Colon (tissue), 2 donors: ENCODE data around the gene TNS2.
"Not testable (repeated sequence)": the region's sequence is repeated elsewhere in the genome, so short reads cannot be mapped to it uniquely, and the experiment has no call there.

Experiments
- FAIRE-seq: peaks from 2 replicates; lab custom pipeline; 2012; peaks lifted over from hg19 to GRCh38; lab: Jason Lieb, UNC
- donor health status: control.
- donor health status: control.

TNS2 gene

DNA sequence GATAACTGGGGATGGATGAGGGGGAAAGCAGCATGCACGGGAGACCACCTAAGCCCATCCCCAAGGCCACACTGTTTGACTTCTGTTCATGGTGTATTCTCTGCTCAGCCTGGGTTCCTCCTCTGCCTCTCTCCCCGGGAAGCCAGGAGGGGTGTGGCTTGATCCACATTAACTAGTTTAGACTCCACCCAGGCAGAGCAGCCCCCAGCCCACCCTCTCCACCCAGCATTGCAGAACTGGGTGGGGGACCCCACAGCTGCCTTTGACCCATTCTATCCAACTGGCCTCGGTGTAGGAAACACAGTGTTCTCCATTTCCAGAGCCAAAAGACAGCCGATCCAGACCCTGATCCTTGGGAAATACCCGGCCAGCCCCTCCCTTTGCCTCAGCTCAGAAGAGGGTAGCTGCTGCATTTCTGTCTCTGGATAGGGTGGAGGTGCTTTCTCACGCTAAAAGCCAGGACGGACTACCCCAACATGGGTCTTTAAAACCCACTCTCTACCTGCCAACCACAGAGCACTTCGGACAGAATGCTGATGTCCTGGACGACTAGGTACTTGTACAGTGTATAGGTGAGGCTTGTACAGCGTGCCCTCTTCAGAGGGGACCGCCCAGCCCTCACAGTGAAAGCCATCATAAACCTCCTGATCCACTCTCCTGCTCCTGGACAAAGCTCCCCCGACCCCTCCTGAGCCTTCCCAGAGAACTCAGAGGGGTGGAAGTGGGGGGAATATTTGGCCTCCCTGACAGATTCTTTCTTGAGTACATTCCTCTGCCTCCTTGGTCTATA is 20.0 kb downstream of the TNS2 start:
- FAIRE-seq: no peak

DNA sequence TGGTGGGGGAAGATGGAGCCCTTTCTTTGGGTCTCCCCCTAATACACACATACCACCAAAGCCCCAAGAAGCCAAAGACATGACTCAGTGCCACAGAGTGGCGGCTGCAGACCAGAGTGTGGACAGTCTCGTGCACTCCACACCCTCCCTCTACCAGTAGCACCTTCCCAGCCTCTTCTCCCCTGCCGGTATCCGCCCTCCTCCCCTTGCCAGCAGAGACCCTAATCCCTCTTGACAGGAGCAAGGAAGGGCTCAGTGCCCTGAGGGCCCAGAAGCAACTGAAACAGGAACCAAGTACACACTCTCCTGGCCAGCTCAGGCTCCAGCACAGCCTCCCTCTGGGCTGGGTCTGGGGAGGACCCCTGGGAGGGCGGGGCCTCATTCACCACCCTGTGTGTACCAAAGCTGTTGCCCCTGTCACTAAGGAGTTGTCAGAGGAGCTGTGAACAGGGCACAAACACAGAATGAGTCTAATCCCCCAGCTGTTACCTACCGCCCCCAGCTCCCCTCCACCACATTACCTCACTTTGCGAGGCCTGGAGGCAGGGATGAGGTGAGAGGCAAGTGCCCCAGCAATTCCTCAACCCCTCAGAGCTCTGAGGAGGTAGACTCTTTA is 21.1 kb downstream of the TNS2 start:
- FAIRE-seq: no peak

DNA sequence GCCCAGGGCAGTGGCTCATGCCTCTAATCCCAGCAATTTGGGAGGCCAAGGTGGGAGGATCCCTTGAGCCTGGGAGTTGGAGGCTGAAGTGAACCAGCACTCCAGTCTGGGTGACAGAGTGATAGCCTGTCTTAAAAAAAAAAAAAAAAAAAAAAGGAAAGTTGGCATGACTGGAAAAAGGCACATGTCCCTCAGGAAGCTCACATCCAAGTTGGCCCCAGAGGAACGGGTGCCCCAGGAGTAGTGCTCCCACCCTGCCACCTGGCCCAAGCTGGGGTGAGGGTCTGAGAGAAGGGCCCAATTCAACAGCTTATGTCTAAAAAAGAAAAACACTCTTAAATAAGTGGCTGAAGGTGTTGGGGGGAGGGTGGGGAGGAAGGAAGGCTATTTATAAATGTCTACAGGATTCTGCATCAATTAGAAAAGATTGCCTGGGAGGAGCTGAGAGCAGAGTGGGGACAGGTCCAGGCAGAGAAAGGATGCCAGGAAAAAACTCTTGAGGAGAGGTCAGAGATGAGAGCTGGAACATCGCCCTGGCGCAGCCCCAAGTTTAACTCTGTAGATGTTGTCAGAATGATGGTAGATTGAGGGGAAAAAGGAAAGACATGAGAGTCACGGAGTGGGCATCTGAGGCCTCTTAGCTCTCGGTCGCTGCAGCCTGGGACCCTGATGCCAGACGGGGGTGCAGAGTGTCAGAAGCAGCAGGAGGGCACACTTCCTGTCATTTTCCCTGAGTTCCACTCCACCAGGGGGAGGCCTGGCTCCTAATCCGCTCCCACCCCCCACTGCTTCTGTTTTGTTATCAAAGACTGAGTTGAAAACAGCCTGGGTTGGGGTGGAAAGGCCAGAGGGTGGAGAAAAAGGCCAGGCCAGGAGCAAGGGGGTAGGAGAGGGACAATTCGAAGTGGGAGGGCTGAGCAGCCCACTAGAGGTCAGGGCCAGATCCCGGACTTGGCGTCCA is 22.0 kb downstream of the TNS2 start:
- FAIRE-seq: no peak

DNA sequence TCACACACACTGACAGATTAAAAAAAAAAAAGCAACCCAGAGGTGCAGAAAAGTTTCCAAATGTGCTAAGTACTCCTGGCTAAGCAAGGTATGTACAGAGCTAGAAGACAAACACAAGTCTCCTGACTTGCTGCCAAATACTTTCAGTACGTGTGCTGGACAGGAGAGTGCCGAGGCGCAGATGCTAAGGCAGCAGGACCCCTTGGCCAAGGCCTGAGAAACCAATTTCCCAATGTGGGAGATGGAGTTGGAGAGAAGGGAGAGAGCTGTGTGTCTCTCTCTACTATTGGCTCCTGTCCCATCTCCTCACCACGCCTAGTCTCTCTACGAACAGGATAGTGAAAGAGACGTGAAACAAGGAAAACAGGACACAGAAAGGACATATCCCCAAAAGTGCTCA is 24.0 kb downstream of the TNS2 start:
- no peak for FAIRE-seq

DNA sequence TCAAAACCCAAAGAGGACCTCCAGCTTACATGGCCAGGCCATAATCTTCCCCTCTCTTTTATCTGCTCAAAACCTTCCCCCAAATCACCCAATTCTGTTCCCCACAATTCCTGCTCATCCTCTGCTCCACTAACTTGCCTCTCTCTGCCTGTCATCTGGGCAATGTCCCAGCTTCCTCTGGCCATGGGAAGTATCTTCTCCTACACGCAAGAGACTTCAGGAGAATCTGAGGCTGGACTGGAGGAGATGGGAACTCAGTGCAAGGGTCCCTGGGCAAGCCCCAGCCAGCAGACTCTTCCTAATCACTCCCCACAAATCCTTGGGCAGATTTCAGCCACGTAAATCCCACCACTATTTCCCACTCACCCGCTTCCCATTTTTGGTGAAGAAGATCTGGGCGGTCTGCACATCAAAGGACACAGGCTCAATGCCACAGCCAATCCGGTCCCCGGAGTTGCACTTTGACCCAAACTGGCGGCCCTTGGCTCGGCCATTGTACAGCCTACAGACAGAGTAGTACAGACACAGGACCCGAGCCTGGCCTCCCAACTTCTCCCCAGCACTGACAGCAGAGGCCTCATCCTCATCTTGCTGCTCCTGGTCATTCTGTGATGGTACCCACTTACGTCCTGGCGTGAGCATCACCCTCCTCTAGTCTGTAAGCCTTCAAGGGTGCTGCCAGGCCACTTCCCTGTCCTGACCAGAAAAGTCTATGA is 24.6 kb downstream of the TNS2 start:
- FAIRE-seq: no peak

DNA sequence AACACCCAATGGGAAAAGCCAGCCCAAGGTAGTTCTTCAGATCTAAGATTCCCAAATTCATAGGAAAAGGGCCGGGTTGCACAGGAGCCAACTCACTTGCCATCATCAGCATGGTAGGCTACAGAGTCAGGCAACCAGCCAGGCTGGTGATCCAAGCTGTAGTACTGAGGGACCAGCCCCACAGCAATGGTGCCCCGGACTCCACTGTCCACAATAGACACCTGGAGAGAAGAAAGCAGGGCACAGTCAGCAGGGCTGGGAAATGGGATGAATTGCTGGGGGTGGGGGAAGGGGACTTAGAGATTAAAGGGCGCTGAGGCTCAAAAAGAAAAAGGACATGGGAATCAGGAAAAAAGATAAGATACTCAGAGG is 25.1 kb downstream of the TNS2 start:
- FAIRE-seq: no peak

DNA sequence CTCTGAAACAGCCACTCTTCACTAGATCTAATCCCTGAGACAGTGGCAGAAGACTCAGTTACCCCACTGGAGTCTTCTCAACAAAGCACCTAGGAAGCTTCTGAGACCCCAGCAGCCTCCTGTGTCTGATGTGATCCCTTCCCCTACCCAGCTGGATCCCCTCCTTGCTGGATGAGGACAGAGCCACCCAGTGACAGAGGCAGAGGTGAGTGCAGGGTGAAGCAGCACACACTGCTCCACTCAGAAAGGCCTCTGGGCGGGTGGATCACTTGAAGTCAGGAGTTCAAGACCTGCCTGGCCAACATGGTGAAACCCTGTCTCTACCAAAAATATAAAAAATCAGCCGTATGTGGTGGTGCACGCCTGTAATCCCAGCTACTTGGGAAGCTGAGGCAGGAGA is 26.6 kb downstream of the TNS2 start:
- FAIRE-seq: no peak

DNA sequence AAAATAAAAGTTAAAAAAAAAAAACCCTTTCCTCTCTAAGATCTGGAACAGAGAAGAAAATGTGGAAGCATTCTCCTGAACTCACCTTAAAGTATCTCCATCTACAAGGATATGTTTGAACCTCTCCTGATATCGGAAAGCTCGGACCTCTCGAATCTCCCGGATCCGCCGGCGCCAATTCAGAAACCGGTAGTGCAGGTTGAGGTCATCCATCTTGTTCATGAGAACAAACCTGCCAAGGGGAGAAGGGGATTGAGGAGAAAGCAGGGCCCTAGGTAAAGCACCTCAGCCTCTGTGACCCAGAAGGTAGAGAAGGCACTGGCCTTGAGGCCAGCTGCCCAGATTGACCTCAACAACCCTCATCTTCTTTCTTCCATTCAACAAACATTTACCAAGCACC is 27.2 kb downstream of the TNS2 start:
- no peak for FAIRE-seq

DNA sequence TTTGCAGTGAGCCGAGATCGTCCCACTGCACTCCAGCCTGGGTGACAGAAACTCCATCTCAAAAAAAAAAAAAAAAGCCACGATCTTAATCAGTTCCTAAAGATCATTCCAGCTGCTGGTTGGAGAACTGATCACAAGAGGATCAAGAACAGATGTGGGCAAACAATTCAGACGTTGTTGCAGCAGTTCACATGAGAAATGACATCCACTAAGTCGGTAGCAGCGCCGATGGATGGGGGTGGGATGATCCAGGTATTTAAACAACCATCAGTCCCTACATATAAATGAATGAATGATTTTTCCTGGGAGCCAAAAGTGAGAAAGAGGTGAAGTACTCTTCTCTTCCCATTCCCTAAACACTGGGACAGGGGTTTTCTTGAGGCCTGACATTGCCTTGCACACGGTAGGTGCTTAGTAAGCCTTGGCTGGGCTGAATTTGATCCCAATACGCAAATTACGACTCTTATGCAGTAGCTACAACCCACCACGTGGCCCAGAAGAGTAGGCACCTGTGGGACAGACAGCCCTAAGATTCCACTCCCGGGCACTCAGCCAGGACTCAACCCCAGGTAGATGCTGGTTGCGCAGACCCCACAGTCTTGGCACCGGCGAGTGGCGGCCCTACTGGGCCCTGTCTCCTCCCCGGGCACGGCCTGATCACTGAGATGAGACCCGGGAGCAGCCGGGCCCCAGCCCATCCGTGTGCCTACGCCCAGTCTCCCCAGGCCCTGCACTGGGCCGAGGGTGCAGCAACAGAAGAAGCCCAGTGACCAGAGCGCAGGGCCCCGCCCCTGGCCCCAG is 28.8 kb downstream of the TNS2 start:
- FAIRE-seq: no peak

DNA sequence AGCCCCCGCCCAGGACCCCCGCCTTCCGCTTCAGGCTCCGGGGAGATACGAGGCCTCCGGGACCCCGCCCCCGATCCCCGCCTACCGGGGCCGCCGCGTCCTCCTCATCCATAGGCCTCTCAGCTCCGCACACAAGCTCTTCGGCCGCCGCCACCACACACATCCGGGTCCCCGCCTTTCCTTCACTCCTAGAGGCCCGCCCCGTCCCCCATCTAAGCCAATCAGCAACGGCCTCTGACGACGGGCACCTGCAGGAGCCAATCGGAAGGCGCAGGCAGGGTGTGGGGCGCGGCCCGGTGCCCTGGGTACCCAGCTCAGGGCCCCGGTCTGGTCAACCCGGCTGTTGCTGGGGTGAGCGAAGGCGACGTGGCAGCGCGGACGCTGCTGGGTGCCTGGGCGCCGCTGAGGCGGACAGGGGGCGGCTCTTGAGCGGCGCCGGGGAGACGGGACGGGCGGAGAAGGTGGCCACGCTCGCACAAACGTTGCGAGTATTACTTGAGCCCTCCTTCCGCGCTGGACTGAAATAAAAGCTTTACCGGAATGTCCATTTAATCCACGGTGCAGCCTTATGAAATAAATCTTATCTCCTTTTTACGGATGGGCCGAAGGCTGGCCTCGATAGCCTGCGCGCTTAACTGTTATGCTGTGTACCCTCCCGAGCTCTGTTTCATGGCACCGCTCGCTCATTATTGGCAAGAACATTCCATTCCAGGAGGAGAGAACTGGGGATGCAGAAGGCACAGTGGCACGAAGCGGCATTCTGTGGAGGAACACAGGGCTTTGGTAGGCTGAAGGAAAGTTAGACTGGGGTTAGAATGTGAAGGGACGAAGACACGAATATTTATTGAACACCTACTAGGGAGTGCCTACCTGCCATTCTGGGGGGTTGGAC is 29.6 kb downstream of the TNS2 start, which contains the start of gene SPRYD3:
Gene SPRYD3, minus strand, starts transcription at position 165 of the 892 bp plus-strand sequence. Its CDS starts 57 bp downstream, at position 108.
- FAIRE-seq: no peak

DNA sequence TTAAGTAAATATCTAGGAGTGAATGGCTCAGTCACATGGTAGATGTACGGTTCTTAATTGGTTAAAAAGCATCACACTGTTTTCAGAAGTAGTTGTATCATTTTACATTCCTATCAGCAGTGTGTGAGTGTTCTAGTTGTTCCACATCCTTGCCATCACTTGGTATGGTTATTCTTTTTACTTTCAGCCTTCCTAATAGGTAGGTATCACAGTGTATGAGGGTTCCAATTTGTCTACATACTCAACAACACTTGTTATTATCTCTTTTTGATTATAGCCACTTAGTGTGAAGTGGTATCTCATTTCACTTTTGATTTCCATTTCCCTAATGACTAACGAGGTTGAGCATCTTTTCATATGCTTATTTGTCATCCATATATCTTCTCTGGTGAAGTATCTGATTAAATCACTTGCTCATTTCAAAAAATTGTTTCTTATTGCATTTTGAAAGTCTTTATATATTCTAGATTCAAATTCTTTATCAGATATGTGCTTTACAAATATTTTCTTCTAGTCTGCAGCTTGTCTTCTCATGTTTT is 32.8 kb downstream of the TNS2 start:
- no peak for FAIRE-seq

DNA sequence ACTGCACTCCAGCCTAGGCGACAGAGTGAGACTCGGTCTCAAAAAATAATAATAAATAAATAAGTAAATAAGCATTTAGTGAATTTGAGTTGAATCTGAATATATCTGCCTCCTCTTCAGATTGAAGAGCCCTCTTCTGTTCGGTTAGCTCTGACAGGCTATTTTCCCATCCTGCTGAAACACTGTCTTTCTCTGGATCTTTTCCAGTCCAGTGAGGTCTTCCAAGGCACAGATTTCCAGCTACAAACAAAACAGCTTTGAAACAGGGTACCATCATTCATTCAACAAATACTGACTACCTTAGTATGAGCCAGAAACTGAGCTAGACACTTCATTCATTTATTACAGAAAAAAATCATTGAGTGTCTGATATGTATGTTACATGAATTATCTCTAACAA is 36.5 kb downstream of the TNS2 start:
- no peak for FAIRE-seq

DNA sequence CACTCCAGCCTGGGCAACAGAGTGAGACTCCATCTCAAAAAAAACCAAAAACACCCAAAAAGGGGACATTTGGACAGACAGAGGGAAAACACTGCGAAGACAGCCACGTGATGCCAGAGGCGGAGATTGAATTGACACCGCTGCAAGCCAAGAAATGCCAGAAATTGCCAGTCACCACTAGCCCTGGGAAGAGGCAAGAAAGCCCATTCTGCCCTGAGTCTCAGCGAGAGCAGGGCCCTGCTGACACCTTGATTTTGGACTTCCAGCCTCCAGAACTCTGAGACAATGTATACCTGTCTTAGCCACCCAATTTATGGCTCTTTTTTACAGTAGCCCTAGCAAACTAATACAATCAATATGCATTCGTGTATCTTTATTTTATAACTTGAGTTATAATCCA is 40.2 kb downstream of the TNS2 start:
- FAIRE-seq: no peak

DNA sequence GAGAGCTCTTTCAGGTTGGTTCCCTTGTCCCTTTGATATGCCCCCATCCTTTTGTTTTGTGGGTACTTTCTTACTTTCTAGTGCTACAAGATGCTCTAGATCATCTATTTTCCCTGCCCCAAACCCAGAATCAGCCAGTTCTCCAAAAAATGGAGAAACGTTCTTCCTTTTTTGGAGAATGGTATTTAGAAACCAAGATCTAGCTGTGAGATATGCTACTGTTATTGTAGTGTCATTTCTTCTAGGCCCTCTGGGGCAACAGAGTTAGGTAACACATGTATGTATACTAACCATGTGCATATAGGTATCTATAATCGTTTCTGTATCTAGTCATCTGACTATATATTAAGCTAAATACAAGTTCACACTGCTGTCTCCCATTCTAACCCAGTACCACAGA is 40.7 kb downstream of the TNS2 start:
- no peak for FAIRE-seq

DNA sequence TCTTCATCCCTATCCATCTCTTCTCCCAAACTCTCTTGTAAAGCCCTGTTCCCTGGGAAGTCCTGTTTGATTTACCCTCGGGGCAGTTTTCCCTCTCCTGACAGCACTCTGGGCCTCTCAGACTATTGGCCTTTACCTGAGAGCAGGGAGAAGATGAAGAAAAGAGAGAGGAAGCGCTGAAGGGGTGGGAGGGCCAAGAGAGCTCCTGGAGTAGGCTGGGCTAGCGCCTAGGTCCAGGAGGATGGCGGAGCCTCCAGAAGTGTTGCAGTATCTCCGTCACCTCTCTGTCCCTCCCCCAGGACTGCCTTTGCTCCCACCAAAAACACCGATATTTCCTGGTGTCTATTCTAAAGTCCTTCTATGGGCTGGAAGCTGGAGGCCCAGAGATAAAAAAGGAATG is 41.9 kb downstream of the TNS2 start:
- no peak for FAIRE-seq

DNA sequence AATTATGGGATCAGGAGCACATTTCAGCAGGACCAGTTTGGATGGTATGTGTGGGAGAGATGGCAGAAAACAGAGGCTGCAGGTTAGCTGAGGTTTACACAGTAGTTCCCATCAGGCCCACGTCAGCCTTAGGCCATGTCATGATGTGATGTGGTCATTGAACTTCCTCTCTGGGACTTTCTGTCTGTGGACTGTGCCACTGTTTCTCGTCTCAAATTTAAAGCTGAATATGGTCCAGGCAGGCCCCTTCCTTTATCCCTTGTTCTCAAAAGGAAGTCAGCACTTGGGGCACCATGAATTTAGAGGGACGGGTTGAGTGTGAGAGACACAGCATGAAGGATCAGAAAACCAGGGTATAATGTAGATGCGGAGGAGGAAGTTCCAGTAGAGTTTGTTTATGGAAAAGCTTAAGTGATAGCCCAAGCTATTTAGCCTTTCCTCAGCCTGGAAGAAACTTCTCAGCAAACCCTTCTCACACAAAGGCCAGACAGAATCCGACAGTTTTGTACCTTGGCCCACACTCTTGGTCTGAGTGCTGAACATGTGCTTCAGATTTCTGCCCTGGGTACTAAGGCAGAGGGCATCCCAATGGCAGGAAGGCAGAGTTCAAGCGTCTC is 44.0 kb downstream of the TNS2 start:
- FAIRE-seq: no peak

DNA sequence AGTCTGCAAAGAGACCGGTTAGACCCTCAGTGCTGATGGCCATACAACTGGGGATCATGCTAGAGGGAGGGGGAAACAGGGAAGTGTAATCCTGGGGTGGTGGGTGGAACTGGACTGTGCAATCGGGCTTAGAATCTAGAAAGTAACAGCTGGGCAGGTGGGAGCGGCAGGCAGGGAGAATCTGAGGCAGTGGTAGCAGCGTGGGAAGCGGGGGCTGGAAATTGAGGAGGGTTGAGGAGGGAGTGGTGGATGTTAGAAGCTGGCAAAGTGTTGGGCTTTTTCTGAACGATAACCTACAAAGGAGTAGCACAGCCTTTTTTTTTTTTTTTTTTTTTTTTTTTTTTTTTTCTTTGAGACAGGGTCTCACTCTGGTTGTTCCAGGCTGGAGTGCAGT is 44.5 kb downstream of the TNS2 start:
- FAIRE-seq: no peak

DNA sequence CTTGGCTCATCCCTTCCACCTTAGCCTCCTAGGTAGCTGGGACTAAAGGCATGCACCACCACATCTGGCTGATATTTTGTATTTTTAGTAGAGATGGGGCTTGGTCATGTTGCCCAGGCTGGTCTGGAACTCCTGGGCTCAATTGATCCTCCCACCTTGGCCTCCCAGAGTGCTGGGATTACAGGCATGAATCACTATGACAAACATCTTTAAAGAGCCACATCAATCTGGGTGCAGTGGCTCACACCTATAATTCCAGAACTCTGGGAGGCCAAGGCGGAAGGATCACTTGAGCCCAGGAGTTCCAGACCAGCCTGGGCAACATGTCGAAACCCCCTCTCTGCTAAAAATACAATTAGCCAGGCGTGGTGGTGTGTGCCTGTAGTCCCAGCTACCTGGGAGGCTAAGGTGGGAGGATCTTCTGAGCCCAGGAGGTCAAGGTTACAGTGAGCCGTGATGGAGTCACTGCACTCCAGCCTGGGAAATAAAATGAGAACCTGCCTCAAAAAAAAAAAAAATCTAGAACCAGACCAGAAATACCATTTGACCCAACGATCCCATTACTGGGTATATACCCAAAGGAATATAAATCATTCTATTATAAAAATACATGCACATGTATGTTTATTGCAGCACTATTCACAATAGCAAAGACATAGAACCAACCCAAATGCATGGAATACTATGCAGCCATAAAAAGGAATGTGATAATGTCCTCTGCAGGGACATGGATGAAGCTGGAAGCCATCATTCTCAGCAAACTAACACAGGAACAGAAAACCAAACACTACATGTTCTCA is 45.1 kb downstream of the TNS2 start:
- FAIRE-seq: not testable (repeated sequence)

DNA sequence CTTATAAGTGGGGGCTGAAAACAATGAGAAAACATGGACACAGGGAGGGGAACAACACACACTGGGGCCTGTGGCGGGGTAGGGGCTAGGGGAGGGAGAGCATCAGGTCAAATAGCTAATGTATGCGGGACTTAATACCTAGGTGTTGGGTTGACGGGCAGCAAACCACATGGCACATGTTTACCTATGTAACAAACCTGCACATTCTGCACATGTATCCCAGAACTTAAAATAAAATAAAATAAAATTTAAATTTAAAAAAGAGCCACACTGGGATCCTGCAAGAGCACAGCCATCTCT is 45.7 kb downstream of the TNS2 start:
- FAIRE-seq: not testable (repeated sequence)
